ENCODE data around the gene ATP2B2. TPM values are rescaled to one million over a fixed set of nuclear protein-coding genes. Genes with fewer than 3 reads are reported as not detected.

Gene ATP2B2
- total RNA-seq, 1 donor from 2014 or later: not detected

DNA sequence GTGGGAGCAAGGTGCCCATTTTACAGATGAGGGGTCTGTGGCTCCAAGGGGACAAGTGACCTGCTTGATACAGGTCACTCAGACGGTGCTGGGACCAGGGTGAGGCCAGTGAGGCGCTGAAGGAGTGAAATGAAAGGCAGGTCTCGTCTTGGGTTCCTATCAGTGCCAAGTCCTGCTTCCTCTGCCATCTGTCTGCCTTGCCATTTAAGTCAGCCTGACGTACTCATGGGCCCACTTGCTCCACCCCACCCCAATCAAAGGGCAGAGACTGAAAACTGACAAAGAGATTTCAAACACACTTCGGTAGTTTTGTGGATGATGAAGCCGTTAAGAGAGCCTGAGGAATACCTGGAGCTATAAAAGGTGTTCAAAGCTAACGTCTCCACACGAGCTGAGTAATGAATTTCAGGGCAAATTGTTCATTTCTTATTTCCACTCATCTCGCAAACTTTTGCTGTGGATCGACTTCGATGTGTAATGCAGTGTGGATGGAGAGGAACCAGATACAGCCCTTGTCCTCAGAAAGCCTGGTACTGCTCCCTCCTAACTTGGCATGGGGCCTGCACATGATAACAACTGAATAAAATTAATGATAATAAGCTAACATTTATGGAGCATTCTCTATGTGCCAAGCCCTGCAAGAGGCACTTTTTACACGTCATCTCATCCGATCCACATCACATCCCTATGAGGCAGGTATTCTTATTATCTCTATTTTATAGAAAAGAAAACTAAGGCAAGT is 36.6 kb downstream of the ATP2B2 start:
- Mint-ChIP-seq H3K36me3 (no peaks in the 10 kb centered on the region), H3K4me1 (no peaks in the 10 kb centered on the region), H3K27me3 (ENCODE audit: low read depth) (peaks cover 68% of the 10 kb centered on the region), H3K27ac (no peak overlapping the region), H3K4me3 (no peak overlapping the region), H3K9me3 (no peaks in the 10 kb centered on the region)
- TF ChIP-seq, protein P1, sequence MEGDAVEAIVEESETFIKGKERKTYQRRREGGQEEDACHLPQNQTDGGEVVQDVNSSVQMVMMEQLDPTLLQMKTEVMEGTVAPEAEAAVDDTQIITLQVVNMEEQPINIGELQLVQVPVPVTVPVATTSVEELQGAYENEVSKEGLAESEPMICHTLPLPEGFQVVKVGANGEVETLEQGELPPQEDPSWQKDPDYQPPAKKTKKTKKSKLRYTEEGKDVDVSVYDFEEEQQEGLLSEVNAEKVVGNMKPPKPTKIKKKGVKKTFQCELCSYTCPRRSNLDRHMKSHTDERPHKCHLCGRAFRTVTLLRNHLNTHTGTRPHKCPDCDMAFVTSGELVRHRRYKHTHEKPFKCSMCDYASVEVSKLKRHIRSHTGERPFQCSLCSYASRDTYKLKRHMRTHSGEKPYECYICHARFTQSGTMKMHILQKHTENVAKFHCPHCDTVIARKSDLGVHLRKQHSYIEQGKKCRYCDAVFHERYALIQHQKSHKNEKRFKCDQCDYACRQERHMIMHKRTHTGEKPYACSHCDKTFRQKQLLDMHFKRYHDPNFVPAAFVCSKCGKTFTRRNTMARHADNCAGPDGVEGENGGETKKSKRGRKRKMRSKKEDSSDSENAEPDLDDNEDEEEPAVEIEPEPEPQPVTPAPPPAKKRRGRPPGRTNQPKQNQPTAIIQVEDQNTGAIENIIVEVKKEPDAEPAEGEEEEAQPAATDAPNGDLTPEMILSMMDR (IDR thresholded peaks at IDR 0.05; ENCODE audit: unreplicated experiment): no peak
- no peak for DNase-seq (ENCODE audit: low spot score in 2 of 2, unreplicated experiment in 2 of 2)

DNA sequence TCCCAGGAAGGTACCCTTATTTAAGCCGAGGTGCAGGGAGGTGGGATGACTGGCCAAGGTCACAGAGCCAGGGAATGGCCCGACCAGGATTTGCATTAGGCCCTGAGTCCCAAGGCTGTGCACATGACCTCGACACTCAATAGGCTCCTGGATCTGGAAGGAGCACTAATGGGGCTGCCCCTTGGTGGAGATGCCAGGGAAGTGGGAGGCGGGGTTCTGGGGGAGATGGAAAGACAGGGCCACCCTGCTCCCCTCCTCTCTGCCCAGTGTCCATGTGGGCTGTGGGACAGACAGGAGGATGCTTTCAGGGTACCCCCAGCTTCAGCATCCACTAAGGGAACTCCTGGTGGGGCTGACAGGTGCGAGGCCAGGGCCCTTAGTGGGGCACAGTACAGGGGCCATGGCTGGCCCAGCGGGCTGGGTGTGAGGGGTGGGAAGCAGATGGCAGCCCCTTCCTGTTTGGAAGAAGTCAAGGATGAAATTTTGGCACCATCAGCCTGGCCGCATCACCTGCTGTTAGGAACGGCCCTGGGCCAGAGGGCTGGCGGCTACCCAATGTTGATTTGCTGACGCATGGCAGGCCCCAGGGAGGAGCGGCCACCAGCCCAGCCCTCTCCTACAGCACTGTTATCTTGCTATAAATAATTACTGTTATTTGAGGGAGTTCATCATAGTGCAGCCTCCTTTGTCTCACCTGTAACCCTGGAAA is 37.3 kb downstream of the ATP2B2 start:
- TF ChIP-seq, protein P1 (IDR thresholded peaks at IDR 0.05; ENCODE audit: unreplicated experiment): no peak
- Mint-ChIP-seq H3K4me1 (no peaks in the 10 kb centered on the region), H3K36me3 (no peaks in the 10 kb centered on the region), H3K9me3 (no peaks in the 10 kb centered on the region), H3K27ac (no peak overlapping the region), H3K27me3 (ENCODE audit: low read depth) (peaks cover 62% of the 10 kb centered on the region), H3K4me3 (no peak overlapping the region)
- DNase-seq (ENCODE audit: low spot score in 2 of 2, unreplicated experiment in 2 of 2): no peak

DNA sequence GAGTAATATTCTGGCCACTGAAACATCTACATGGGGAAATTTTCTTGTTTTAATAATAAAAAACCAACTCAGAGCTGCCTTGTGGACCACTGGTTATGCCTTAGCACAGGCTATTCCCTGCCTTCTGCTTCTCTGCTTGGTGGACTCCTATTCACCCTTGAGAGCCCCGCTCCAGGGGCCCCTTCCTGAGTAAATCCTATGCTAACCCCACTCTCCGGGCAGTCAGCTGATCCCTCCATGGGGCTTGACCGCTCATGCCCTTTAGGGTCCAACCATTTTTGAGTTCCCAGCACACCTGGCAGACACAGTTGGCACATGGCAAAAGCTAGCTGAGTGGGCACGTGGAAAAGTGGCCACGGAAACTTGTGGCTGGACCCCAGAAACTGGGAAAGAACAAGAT is 38.2 kb downstream of the ATP2B2 start:
- DNase-seq (ENCODE audit: low spot score in 2 of 2, unreplicated experiment in 2 of 2): no peak
- Mint-ChIP-seq H3K4me3 (no peak overlapping the region), H3K4me1 (no peaks in the 10 kb centered on the region), H3K36me3 (no peaks in the 10 kb centered on the region), H3K27me3 (ENCODE audit: low read depth) (peaks cover 56% of the 10 kb centered on the region), H3K9me3 (no peaks in the 10 kb centered on the region), H3K27ac (no peak overlapping the region)
- TF ChIP-seq, protein P1 (IDR thresholded peaks at IDR 0.05; ENCODE audit: unreplicated experiment): no peak

DNA sequence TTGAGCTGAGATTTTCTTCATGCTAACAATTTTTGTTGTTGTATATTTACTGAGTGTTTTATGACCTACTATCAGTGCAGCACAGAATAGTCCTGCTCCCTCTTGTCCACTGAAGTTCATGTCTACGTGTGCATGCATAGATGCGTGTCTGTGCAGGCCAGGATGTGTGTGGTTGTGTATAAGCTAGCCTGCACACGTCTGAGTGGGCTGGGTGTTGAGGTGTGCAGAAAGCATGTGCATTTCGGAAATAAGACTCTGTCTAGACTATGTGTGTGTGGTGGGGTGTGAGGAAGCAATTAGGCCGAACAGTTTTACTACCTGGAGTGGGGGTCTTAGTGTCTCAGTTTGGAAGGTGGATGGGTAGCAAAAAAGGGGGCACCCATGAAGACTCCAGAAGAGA is 39.2 kb downstream of the ATP2B2 start:
- TF ChIP-seq, protein P1 (IDR thresholded peaks at IDR 0.05; ENCODE audit: unreplicated experiment): no peak
- H3K9me3 Mint-ChIP-seq: no peaks in the 10 kb centered on the region
- H3K4me1 Mint-ChIP-seq: no peaks in the 10 kb centered on the region
- H3K27me3 Mint-ChIP-seq (ENCODE audit: low read depth): peaks cover 51% of the 10 kb centered on the region
- no peak overlapping the region for H3K27ac Mint-ChIP-seq
- H3K36me3 Mint-ChIP-seq: no peaks in the 10 kb centered on the region
- DNase-seq (ENCODE audit: low spot score in 2 of 2, unreplicated experiment in 2 of 2): no peak
- H3K4me3 Mint-ChIP-seq: no peak overlapping the region

- H3K27ac Mint-ChIP-seq: no peak overlapping the region
- DNase-seq (ENCODE audit: low spot score in 2 of 2, unreplicated experiment in 2 of 2): no peak
- H3K36me3 Mint-ChIP-seq: no peaks in the 10 kb centered on the region
- H3K9me3 Mint-ChIP-seq: no peaks in the 10 kb centered on the region
- no peak overlapping the region for H3K4me3 Mint-ChIP-seq
- TF ChIP-seq, protein P1 (IDR thresholded peaks at IDR 0.05; ENCODE audit: unreplicated experiment): no peak
- H3K27me3 Mint-ChIP-seq (ENCODE audit: low read depth): peaks cover 45% of the 10 kb centered on the region
- no peaks in the 10 kb centered on the region for H3K4me1 Mint-ChIP-seq
Measured at GRCh38 chr3:10465161-10465560, 40.2 kb downstream of the ATP2B2 start.
